NCI-H226 (cell line): ENCODE results near the gene SH2D4B.
A peak's percentile ranks its signal among the peaks of the same experiment; 100 is the strongest.
"Not testable (repeated sequence)": the region's sequence is repeated elsewhere in the genome, so short reads cannot be mapped to it uniquely, and the experiment has no call there.

Experiments used
- DNase-seq: peaks from one replicate; pipeline ENCODE4 v3.0.0-alpha.2; 2015

SH2D4B gene

GRCh38 chr10:80526218-80526617, 11.5 kb upstream of the SH2D4B start:
- DNase-seq = no peak

DNA sequence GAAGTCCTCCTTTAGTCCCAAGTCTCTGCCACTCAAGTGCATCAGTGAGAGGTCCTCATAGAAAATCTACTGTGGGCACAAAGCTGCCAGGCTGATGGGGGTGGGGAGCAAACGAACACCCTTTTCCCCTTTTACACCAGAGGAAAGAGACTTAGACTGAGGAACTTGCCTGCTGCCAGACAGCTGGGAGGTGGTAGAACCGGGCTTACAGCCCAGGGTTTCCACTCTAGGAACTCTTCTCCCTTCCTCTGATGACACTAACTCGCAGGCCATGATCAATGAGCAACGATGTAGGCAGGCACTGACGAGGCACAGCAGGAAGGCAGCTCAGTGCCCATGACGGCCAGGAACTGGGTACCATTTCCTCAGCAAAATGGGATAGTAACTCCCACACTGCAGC, 11.0 kb upstream of the SH2D4B start:
- no peak for DNase-seq

GRCh38 chr10:80528185-80528700, 9.5 kb upstream of the SH2D4B start:
- DNase-seq = no peak

- no peak for DNase-seq
Measured at GRCh38 chr10:80528901-80529300, 8.8 kb upstream of the SH2D4B start.

GRCh38 chr10:80529604-80530003, 8.1 kb upstream of the SH2D4B start:
- DNase-seq = no peak

DNA sequence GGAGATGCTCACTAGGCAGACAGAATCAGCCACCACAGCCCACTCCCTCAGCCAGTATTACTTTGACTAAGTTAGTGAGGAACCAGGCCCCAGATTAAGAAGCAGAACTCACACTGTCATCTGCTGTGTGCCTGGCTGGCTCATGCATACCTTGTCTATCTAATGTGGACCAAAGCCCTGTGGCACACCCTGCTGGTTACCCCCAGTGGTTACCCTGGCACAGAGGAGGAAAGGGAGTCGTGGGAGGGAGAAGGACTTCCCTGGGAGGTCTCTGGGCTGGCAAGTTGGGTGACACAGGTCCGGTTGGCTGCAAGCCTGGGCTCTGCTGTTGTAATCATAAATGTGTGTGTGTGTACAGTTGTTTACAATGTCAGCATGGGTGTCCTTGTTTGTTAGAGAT, 7.5 kb upstream of the SH2D4B start:
- DNase-seq = peak; percentile 43

- no peak for DNase-seq
Measured at GRCh38 chr10:80530816-80531215, 6.9 kb upstream of the SH2D4B start.

GRCh38 chr10:80532571-80532970, 5.1 kb upstream of the SH2D4B start:
- no peak for DNase-seq

DNA sequence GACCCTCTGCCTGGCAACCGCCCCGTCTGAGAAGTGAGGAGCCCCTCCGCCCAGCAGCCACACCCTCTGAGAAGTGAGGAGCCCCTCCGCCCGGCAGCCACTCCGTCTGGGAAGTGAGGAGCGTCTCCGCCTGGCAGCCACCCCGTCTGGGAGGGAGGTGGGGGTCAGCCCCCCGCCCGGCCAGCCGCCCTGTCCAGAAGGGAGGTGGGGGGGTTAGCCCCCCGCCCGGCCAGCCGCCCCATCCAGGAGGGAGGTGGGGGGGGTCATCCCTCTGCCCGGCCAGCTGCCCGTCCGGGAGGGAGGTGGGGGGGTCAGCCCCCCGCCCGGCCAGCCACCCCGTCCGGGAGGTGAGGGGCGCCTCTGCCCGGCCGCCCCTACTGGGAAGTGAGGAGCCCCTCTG, 3.6 kb upstream of the SH2D4B start:
- not testable (repeated sequence) for DNase-seq

DNA sequence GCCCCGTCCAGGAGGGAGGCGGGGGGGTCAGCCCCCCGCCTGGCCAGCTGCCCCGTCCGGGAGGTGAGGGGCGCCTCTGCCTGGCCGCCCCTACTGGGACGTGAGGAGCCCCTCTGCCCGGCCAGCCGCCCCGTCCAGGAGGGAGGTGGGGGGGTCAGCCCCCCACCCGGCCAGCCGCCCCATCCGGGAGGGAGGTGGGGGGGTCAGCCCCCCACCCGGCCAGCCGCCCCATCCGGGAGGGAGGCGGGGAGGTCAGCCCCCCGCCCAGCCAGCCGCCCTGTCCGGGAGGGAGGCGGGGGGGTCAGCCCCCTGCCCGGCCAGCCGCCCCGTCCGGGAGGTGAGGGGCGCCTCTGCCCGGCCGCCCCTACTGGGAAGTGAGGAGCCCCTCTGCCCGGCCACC, 3.1 kb upstream of the SH2D4B start:
- not testable (repeated sequence) for DNase-seq

DNA sequence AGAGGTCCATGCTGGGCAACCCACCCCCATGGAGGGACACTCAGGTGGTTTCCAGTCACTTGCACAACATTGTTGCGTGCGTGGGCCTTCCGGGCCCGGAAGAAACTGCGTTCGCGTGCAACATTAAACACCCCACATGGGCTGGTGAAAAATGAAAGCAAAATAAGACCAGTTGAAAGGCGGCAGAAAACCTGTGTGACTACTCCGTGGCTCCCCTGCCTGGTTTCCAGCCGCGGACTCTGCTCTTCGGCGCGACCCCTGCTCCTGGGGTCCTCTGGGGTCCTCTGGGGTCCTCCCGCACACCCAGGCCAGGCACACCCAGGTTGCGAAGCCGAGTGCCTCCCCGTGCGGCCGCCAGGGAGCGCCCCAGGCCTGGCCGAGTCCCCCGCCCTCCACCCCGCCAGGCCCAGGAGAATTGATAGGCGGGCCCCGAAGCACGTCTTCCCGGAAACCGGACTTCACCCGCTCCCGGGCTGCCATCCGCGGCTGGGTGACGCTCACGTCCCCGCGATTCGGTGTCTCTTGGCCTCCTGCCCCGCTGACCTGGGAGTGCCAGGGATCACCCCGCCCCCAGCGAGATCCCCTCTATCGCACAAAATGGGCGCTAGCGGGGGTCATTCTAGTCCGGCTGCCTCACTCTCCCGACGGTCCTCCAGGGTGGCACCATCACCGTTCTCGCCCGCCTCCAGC, 1.9 kb upstream of the SH2D4B start:
- peak; percentile 36 for DNase-seq

GRCh38 chr10:80536361-80536835, 1.3 kb upstream of the SH2D4B start:
- no peak for DNase-seq

GRCh38 chr10:80537086-80537735, 491 bp upstream of the SH2D4B start:
- no peak for DNase-seq

DNA sequence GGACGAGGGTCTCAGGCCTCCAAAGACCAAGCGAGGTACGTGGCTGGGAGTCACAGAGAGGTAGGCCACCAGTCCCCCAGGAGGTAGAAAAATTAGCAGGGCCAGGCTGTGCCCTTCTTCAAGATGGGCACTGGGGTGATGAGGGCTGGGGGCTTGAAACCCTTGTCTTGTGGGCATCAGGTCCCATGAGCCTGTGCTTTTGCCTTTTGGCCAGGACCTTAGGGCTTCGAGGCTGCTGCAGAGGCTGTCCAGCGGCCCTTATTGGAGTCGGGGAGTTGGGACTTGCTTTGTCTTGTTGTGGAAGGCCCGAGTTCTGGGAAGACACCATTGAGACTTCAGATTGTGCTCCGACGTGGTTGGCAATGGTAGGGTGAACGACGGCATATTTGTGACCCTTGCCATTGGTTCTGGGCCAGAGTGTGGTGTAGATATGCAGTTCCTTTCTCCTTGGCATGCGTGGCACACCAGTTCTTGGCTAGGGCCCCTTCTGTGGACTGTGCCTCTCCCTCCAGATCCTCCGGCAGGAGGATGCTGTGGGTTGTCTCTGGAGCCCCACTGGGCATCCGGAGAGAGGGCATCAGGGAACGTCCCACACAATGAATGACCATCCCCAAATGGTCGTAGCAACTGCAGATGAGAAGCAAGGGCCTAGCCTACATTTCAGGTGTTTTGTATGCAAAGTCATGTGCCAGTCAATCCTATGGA, 931 bp downstream of the SH2D4B start:
- DNase-seq = no peak

DNA sequence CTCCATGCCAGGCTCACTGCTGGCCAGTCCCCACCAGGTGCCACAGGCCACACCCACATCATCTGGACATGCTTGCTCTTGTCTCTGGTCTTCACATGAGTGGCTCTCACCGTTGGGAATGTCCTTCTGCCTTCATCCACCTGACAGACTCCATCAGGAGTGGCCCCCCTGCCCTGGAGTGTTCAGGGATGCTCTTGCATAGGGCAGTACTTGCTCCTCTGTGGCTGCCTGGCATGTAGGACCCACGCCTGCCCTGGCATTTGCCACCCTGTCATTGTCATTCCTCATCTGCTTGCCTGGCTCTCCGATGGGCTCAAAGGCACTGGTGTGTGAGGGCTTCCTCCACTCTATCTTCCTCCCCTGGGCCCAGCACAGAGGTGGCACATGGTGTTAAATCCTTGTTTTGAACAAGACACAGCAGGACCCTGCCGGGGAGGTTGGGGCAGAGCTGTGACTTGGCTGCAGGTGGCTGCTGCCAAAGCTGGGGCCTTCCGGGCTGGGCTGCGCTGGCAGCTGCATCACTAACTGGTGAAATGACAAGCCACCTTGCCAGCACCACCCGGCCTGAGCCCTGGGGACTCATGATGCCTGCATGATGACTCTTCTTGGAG, 1.8 kb downstream of the SH2D4B start:
- DNase-seq = no peak

- DNase-seq = no peak
Measured at GRCh38 chr10:80540136-80540535, 2.4 kb downstream of the SH2D4B start.

DNA sequence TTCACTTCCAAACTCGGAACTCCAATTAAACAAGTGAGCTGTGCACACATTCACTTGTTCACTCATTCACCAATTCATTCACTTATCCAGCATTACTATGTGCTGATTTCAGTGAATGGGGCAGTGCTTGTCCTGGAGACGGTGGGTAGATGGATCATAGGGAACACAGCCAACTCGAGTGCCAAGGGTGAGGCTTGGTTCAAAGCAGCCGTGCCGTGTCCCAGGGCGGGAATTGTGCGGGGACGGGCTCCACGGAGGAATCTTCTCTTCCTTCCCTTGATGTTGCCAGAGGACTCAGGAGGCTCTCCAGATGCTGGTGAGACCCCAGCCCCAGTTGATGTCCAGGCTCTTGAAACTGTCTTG, 2.9 kb downstream of the SH2D4B start:
- no peak for DNase-seq

- no peak for DNase-seq
Measured at GRCh38 chr10:80540981-80541750, 3.5 kb downstream of the SH2D4B start.

- peak; percentile 36 for DNase-seq
Measured at GRCh38 chr10:80542053-80542452, 4.4 kb downstream of the SH2D4B start.

DNA sequence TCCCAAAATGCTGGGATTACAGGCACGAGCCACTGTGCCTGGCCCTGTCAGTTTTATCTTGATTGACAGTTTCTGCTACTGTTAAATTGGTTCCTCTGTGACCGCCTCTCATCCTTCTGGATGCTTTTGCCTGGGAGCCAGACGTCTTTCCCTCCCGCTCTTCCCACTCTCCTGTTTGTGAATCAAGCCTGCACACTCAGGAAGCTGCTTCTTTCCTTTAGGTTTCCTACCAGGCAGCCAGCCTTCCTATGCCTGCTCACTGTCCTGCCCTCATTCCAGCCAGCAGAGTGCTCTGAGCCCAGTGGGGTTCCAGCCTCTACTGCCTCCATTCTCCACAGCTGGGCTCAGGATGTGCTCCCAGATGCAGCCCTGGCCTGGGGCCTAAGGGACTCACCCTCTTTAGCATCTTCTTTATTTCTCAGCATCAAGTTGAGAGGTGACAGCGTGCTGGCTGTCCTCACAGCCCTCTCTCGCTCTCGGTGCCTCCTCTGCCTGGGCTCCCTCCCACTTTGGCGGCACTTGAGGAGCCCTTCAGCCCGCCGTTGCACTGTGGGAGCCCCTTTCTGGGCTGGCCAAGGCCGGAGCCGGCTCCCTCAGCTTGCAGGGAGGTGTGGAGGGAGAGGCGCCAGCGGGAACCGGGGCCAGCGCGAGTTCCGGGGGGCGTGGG, 5.1 kb downstream of the SH2D4B start:
- no peak for DNase-seq

- DNase-seq = not testable (repeated sequence)
Measured at GRCh38 chr10:80543319-80543672, 5.6 kb downstream of the SH2D4B start.

DNA sequence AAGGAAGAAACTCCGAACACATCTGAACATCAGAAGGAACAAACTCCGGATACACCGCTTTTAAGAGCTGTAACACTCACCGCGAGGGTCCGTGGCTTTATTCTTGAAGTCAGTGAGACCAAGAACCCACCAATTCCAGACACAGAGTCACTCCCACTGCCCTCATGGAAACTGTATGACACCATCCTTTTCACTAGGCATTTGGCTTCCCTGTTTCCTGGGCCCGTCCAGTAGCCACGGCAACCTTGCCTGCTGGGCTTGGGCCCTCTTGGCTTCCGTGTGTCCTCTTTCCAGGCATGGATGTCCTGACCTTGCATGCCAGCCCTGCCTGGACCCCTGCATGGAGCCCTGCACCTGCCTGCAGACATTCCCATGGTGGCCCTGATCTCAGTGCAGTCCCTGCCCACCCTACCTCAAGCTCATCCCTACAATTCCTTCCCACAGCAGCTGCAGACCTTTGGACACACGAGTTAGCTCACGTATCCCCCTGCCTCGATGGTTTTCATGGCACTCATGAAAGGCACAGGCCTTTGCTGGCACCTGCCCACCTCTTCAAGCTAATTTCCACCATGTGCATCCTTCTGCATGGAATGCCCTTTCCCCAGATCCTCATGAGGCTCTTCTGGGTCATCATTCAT, 6.7 kb downstream of the SH2D4B start:
- DNase-seq = no peak
